ENCODE results near the gene NR1I3.
A peak's percentile ranks its signal among the peaks of the same experiment; 100 is the strongest.

NR1I3 gene

GRCh38 chr1:161185732-161186311, 52.2 kb downstream of the NR1I3 start:
- H3K27ac Mint-ChIP-seq, result peak overlapping the region; percentile 96
- H3K4me1 Mint-ChIP-seq (ENCODE audit: low read depth), result peaks cover 74% of the 10 kb centered on the region
- DNase-seq, result no peak
- peak overlapping the region; percentile 38 for H3K4me3 Mint-ChIP-seq
- H3K36me3 Mint-ChIP-seq (ENCODE audit: low read depth), result peaks cover 3% of the 10 kb centered on the region
- peaks cover 3% of the 10 kb centered on the region for H3K9me3 Mint-ChIP-seq
- H3K27me3 Mint-ChIP-seq, result no peaks in the 10 kb centered on the region

- peak; percentile 71 for DNase-seq
- Mint-ChIP-seq H3K9me3 (peaks cover 3% of the 10 kb centered on the region), H3K27me3 (no peaks in the 10 kb centered on the region), H3K4me3 (peak overlapping the region; percentile 38), H3K27ac (peak overlapping the region; percentile 96), H3K4me1 (ENCODE audit: low read depth) (peaks cover 80% of the 10 kb centered on the region), H3K36me3 (ENCODE audit: low read depth) (peaks cover 3% of the 10 kb centered on the region)
Observed at GRCh38 chr1:161185282-161185682, 52.7 kb downstream of the NR1I3 start.

GRCh38 chr1:161182214-161182613, 55.8 kb downstream of the NR1I3 start:
- peak overlapping the region; percentile 60 for H3K4me3 Mint-ChIP-seq
- H3K9me3 Mint-ChIP-seq, result peaks cover 3% of the 10 kb centered on the region
- peaks cover 4% of the 10 kb centered on the region for H3K36me3 Mint-ChIP-seq (ENCODE audit: low read depth)
- H3K4me1 Mint-ChIP-seq (ENCODE audit: low read depth), result peaks cover 81% of the 10 kb centered on the region
- peak overlapping the region; percentile 96 for H3K27ac Mint-ChIP-seq
- peak; percentile 65 for DNase-seq
- no peaks in the 10 kb centered on the region for H3K27me3 Mint-ChIP-seq

- peak overlapping the region; percentile 35 for H3K27ac Mint-ChIP-seq
- no peak for DNase-seq
- H3K9me3 Mint-ChIP-seq, result no peaks in the 10 kb centered on the region
- H3K36me3 Mint-ChIP-seq (ENCODE audit: low read depth), result peaks cover 19% of the 10 kb centered on the region
- H3K4me1 Mint-ChIP-seq (ENCODE audit: low read depth), result peaks cover 75% of the 10 kb centered on the region
- H3K4me3 Mint-ChIP-seq, result no peak overlapping the region
- H3K27me3 Mint-ChIP-seq, result no peaks in the 10 kb centered on the region
Observed at GRCh38 chr1:161180639-161181038, 57.4 kb downstream of the NR1I3 start.

- no peak for DNase-seq
- no peaks in the 10 kb centered on the region for H3K9me3 Mint-ChIP-seq
- H3K36me3 Mint-ChIP-seq (ENCODE audit: low read depth), result peaks cover 29% of the 10 kb centered on the region
- H3K27ac Mint-ChIP-seq, result no peak overlapping the region
- H3K4me3 Mint-ChIP-seq, result no peak overlapping the region
- H3K27me3 Mint-ChIP-seq, result no peaks in the 10 kb centered on the region
- peaks cover 76% of the 10 kb centered on the region for H3K4me1 Mint-ChIP-seq (ENCODE audit: low read depth)
Observed at GRCh38 chr1:161179698-161180097, 58.3 kb downstream of the NR1I3 start.
